ENCODE data around the gene PPP1R12B.

DNA sequence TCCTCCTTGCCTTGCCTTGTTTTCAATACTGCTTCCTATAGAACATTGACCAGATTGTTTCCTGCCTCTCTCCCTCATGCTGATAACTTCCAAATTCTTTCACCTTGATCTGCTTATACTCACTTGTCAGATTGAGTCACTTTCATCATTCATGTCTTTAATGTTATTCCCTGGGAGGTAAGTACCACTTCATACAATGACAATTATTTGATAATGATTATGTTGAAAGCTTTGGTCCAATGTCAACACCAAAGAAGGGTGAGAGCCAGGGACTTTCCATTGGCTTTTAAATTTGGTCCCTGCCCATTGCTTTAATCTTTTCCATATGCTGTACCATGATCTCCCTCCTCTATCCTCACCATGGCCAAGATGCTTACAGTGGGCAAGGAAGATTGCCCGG, 224.4 kb downstream of the PPP1R12B start:
- TF ChIP-seq, protein P1, sequence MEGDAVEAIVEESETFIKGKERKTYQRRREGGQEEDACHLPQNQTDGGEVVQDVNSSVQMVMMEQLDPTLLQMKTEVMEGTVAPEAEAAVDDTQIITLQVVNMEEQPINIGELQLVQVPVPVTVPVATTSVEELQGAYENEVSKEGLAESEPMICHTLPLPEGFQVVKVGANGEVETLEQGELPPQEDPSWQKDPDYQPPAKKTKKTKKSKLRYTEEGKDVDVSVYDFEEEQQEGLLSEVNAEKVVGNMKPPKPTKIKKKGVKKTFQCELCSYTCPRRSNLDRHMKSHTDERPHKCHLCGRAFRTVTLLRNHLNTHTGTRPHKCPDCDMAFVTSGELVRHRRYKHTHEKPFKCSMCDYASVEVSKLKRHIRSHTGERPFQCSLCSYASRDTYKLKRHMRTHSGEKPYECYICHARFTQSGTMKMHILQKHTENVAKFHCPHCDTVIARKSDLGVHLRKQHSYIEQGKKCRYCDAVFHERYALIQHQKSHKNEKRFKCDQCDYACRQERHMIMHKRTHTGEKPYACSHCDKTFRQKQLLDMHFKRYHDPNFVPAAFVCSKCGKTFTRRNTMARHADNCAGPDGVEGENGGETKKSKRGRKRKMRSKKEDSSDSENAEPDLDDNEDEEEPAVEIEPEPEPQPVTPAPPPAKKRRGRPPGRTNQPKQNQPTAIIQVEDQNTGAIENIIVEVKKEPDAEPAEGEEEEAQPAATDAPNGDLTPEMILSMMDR (IDR thresholded peaks at IDR 0.05), result no peak
- no peak for TF ChIP-seq POLR2A (IDR thresholded peaks at IDR 0.05)

Measured in body of pancreas (tissue), 4 donors.